Natural killer cell (primary cell): ENCODE data around the gene PM20D1. TPM values are rescaled to one million over a fixed set of nuclear protein-coding genes. Genes with fewer than 3 reads are reported as not detected.
"Not testable (repeated sequence)": the region's sequence is repeated elsewhere in the genome, so short reads cannot be mapped to it uniquely, and the experiment has no call there.

Source experiments
- ATAC-seq, 3 donors: fragments of 150-1000 bp in 2 of 3; fragments of 200-7000 bp in 1 of 3; cut with Tn5 transposase; 1 replicate in 1 of 3; 2 replicates in 2 of 3; pipeline ENCODE4 v1.10.0; 2021; ENCODE audit warnings: mild to moderate bottlenecking in 2 of 3, moderate library complexity in 2 of 3
- DNase-seq, 2 donors: peaks; one replicate each; pipeline versions ENCODE4 v3.0.0 to v3.0.0-alpha.2; 2013 to 2021; ENCODE audit warnings: mixed read lengths in 1 of 2
- H3K27ac ChIP-seq: one replicate; pipeline ENCODE4 v1.5.1; 2013; ENCODE audit warnings: mild to moderate bottlenecking, low read length
- H3K27me3 ChIP-seq: one replicate; pipeline ENCODE4 v1.6.1; 2013; ENCODE audit warnings: low read length; ENCODE audit not compliant: control insufficient read depth, insufficient read depth
- H3K36me3 ChIP-seq: one replicate; pipeline ENCODE4 v1.6.1; 2013; ENCODE audit warnings: low read length; ENCODE audit not compliant: control insufficient read depth, insufficient read depth
- H3K4me1 ChIP-seq: one replicate; pipeline ENCODE4 v1.6.1; 2013; ENCODE audit warnings: low read length; ENCODE audit not compliant: control insufficient read depth, insufficient read depth
- H3K4me3 ChIP-seq: one replicate; pipeline ENCODE4 v1.5.1; 2013; ENCODE audit warnings: low read length
- H3K9me3 ChIP-seq: one replicate; pipeline ENCODE4 v1.6.1; 2013; ENCODE audit warnings: low read length; ENCODE audit not compliant: control insufficient read depth, insufficient read depth
- H3K27ac Mint-ChIP-seq, 2 donors: one replicate each; pipeline ENCODE4 v1.8.0; 2022; ENCODE audit warnings: mild to moderate bottlenecking in 2 of 2, mixed read lengths in 2 of 2, moderate library complexity in 1 of 2
- H3K27me3 Mint-ChIP-seq, 2 donors: one replicate each; pipeline ENCODE4 v1.8.0; 2022; ENCODE audit warnings: low read depth in 2 of 2, mixed read lengths in 2 of 2
- H3K36me3 Mint-ChIP-seq: one replicate; pipeline ENCODE4 v1.8.0; 2022; ENCODE audit warnings: mixed read lengths
- H3K4me1 Mint-ChIP-seq, 2 donors: one replicate each; pipeline ENCODE4 v1.8.0; 2022; ENCODE audit warnings: mixed read lengths in 2 of 2
- H3K4me3 Mint-ChIP-seq: one replicate; pipeline ENCODE4 v1.8.0; 2022; ENCODE audit warnings: mild to moderate bottlenecking, moderate library complexity, mixed read lengths
- H3K9me3 Mint-ChIP-seq, 2 donors: one replicate each; pipeline ENCODE4 v1.8.0; 2022; ENCODE audit warnings: mixed read lengths in 2 of 2
- WGBS: methylation state at CpG from one replicate; pipeline ENCODE4 v1.1.7; 2013; ENCODE audit warnings: missing lambda C conversion rate; ENCODE audit not compliant: insufficient coverage; 5-methylcytosine and 5-hydroxymethylcytosine counted together
- intact Hi-C: fragments of 100-400 bp; cut with micrococcal nuclease; formaldehyde crosslinking; loops from one replicate; pipeline ENCODE4 v1.14.2; 2022
- total RNA-seq, 4 donors: library from RNA; stranded (reverse); fragments of 120-200 nt in 1 of 4; gene quantifications; one replicate each; pipeline versions ENCODE4 v1.2.3 to v1.2.4, GENCODE V29; 2013 to 2022
- TF ChIP-seq, protein P1 (sequence below): fragments of 200-600 bp; IDR thresholded peaks from one replicate; pipeline ENCODE4 v1.8.0; 2022; ENCODE audit warnings: antibody characterized with exemption

PM20D1 gene
- total RNA-seq, 3 donors from 2014 or later (not counting 1 experiment from before 2014, with no cell fraction given): 1.1 to 1.6 TPM; not detected in 1

DNA sequence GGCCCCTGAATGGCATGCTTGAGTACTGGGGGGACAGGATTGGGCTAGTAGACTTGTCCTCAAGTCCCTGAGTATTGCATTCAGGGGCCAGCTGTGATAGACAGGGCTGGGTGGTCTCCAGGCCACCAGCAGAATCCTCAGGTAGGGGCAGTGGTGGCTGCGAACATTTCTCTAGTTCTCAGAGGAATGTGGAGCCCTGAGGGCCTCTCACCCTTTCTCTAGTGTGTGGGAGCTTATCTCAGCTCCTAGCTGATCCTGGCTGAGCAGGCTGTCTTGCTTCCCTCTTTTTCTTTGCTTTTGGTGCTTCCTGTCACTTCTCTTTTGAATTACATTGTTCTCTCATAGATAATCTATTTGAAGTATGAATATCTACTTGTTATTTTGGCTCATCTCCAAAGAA is 30.0 kb upstream of the PM20D1 start:
- H3K4me3 Mint-ChIP-seq: no peak overlapping the region
- H3K9me3 Mint-ChIP-seq: peaks cover 7 to 9% of the 10 kb centered on the region in 2 donors
- H3K27ac Mint-ChIP-seq: no peak overlapping the region
- TF ChIP-seq, protein P1, sequence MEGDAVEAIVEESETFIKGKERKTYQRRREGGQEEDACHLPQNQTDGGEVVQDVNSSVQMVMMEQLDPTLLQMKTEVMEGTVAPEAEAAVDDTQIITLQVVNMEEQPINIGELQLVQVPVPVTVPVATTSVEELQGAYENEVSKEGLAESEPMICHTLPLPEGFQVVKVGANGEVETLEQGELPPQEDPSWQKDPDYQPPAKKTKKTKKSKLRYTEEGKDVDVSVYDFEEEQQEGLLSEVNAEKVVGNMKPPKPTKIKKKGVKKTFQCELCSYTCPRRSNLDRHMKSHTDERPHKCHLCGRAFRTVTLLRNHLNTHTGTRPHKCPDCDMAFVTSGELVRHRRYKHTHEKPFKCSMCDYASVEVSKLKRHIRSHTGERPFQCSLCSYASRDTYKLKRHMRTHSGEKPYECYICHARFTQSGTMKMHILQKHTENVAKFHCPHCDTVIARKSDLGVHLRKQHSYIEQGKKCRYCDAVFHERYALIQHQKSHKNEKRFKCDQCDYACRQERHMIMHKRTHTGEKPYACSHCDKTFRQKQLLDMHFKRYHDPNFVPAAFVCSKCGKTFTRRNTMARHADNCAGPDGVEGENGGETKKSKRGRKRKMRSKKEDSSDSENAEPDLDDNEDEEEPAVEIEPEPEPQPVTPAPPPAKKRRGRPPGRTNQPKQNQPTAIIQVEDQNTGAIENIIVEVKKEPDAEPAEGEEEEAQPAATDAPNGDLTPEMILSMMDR: no peak
- no peaks in the 10 kb centered on the region for H3K4me1 ChIP-seq
- peaks cover 17% of the 10 kb centered on the region for H3K36me3 Mint-ChIP-seq
- peaks cover 0 to 25% of the 10 kb centered on the region in 2 donors for H3K27me3 Mint-ChIP-seq
- no peak overlapping the region for H3K27ac ChIP-seq
- no peaks in the 10 kb centered on the region for H3K36me3 ChIP-seq
- ATAC-seq (no peak), DNase-seq (no peak)
- intact Hi-C loops: no loop called here
- H3K27me3 ChIP-seq: peaks cover 6% of the 10 kb centered on the region
- H3K4me3 ChIP-seq: no peak overlapping the region
- H3K9me3 ChIP-seq: peaks cover 9% of the 10 kb centered on the region
- 100% methylated on average over 1 of the region's 1 CpG for WGBS
- peaks cover 4 to 6% of the 10 kb centered on the region in 2 donors for H3K4me1 Mint-ChIP-seq

DNA sequence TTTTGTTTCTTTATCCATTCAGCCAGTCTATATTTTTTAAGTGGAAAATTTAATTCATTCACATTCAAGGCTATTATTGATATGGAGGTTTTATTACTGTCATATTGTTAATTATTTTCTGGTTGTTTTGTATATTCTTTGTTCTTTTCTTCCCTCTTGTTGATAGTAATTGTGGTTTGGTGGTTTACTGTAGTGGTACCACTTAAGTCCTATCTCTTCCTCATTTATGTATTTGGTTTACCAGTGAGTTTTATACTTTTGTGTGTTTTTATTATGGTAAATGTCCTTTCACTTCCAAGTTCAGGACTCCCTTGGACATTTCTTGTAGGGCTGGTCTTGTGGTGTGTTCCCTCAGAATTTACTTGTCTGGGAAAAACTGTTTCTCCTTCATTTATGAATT is 28.1 kb upstream of the PM20D1 start:
- Histone ChIP-seq H3K4me1 (no peaks in the 10 kb centered on the region), H3K9me3 (peaks cover 9% of the 10 kb centered on the region), H3K36me3 (no peaks in the 10 kb centered on the region), H3K27me3 (peaks cover 6% of the 10 kb centered on the region), H3K4me3 (no peak overlapping the region), H3K27ac (no peak overlapping the region)
- TF ChIP-seq, protein P1: no peak
- Mint-ChIP-seq H3K4me3 (no peak overlapping the region), H3K9me3 (peaks cover 7 to 9% of the 10 kb centered on the region in 2 donors), H3K4me1 (peaks cover 4 to 6% of the 10 kb centered on the region in 2 donors), H3K27me3 (peaks cover 0 to 23% of the 10 kb centered on the region in 2 donors), H3K27ac (no peak overlapping the region), H3K36me3 (peaks cover 17% of the 10 kb centered on the region)
- ATAC-seq (no peak), DNase-seq (no peak)
- intact Hi-C loops: no loop called here

DNA sequence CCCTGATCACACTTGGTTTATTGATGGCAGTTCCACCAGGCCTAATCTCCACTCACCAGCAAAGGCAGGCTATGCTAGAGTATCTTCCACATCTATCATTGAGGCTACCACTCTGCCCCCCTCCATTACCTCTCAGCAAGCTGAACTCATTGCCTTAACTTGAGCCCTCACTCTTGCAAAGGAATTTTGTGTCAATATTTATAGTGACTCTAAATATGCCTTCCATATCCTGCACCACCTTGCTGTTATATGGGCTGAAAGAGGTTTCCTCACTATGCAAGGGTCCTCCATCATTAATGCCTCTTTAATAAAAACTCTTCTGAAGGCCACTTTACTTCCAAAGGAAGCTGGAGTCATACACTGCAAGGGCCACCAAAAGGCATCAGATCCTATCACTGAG is 23.2 kb upstream of the PM20D1 start:
- H3K27me3 Mint-ChIP-seq, intact Hi-C loops, H3K27me3 ChIP-seq, H3K4me3 Mint-ChIP-seq, H3K27ac ChIP-seq, H3K9me3 ChIP-seq, DNase-seq, H3K4me3 ChIP-seq, H3K36me3 ChIP-seq, ATAC-seq, H3K27ac Mint-ChIP-seq, H3K4me1 Mint-ChIP-seq, H3K9me3 Mint-ChIP-seq, H3K36me3 Mint-ChIP-seq, H3K4me1 ChIP-seq: not testable (repeated sequence)

DNA sequence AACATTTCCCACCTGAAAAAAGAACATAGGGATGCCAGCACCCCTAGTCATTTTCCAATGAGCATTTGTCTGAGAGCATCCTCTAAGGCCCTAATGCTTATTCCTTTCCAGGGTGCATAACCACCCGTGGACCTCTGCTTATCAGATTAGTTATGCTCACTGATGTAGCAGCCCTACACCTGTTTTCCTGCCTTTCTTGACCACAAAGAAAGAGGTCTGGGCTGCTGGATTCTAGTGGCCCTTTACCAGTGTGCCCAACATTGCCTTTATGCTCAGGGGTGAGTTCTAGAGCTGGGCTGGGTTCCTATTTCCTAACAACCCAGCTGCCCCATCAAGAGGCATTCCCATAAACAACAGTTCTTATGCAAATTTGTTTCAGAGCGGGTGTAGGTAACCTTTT is 20.3 kb upstream of the PM20D1 start:
- ATAC-seq (no peak), DNase-seq (no peak)
- H3K27me3 Mint-ChIP-seq: peaks cover 0 to 4% of the 10 kb centered on the region in 2 donors
- H3K4me1 ChIP-seq: no peaks in the 10 kb centered on the region
- H3K27ac ChIP-seq: no peak overlapping the region
- H3K4me1 Mint-ChIP-seq: no peaks in the 10 kb centered on the region
- H3K9me3 Mint-ChIP-seq: no peaks in the 10 kb centered on the region
- H3K9me3 ChIP-seq: peaks cover 5% of the 10 kb centered on the region
- H3K36me3 Mint-ChIP-seq: no peaks in the 10 kb centered on the region
- no peaks in the 10 kb centered on the region for H3K36me3 ChIP-seq
- no peak overlapping the region for H3K4me3 ChIP-seq
- no peak overlapping the region for H3K27ac Mint-ChIP-seq
- H3K4me3 Mint-ChIP-seq: no peak overlapping the region
- intact Hi-C loops: no loop called here
- TF ChIP-seq, protein P1: no peak
- H3K27me3 ChIP-seq: peaks cover 3% of the 10 kb centered on the region
- WGBS: 63% methylated on average over 1 of the region's 2 CpGs
